H9 (cell line): ENCODE results near the gene KRTDAP. TPM values are rescaled to one million over a fixed set of nuclear protein-coding genes. Genes with fewer than 3 reads are reported as not detected.

Experiments
- DNase-seq: peaks from one replicate; pipeline ENCODE4 v3.0.0-alpha.2; 2017
- H2AFZ ChIP-seq: one replicate; pipeline ENCODE4 v1.6.1; 2013; ENCODE audit warnings: mild to moderate bottlenecking, low read length, control low read depth, moderate library complexity
- H2AK5ac ChIP-seq: 2 replicates; pipeline ENCODE4 v1.6.1; 2013; ENCODE audit warnings: low read length, control low read depth, mixed read lengths; ENCODE audit not compliant: insufficient read length
- H2BK120ac ChIP-seq: one replicate; pipeline ENCODE4 v1.6.1; 2013; ENCODE audit warnings: low read depth, mild to moderate bottlenecking, low read length, control low read depth, inconsistent platforms; ENCODE audit not compliant: poor library complexity, severe bottlenecking
- H2BK12ac ChIP-seq: 2 replicates; pipeline ENCODE4 v1.6.1; 2013; ENCODE audit warnings: low read length, control low read depth, mixed read lengths, low read depth; ENCODE audit not compliant: insufficient read length
- H2BK15ac ChIP-seq: 2 replicates; pipeline ENCODE4 v1.6.1; 2013; ENCODE audit warnings: low read depth, low read length, control low read depth
- H2BK20ac ChIP-seq: one replicate; pipeline ENCODE4 v1.6.1; 2013; ENCODE audit warnings: low read depth, mild to moderate bottlenecking, low read length, control low read depth, inconsistent platforms; ENCODE audit not compliant: poor library complexity, severe bottlenecking
- H2BK5ac ChIP-seq: 2 replicates; pipeline ENCODE4 v1.6.1; 2013; ENCODE audit warnings: low read length, control low read depth, mixed read lengths; ENCODE audit not compliant: insufficient read length
- H3K14ac ChIP-seq: 2 replicates; pipeline ENCODE4 v1.6.1; 2013; ENCODE audit warnings: low read length, control low read depth; ENCODE audit not compliant: insufficient read depth
- H3K18ac ChIP-seq: 2 replicates; pipeline ENCODE4 v1.6.1; 2013; ENCODE audit warnings: low read depth, mild to moderate bottlenecking, mixed read lengths, low read length, control low read depth; ENCODE audit not compliant: insufficient read length
- H3K23ac ChIP-seq: 2 replicates; pipeline ENCODE4 v1.6.1; 2013; ENCODE audit warnings: low read length, control low read depth, mixed read lengths, low read depth; ENCODE audit not compliant: insufficient read length
- H3K23me2 ChIP-seq: 2 replicates; pipeline ENCODE4 v1.6.1; 2013; ENCODE audit warnings: low read depth, mild to moderate bottlenecking, mixed read lengths, low read length, control low read depth; ENCODE audit not compliant: insufficient read length, poor library complexity, severe bottlenecking
- H3K27ac ChIP-seq: 2 replicates; pipeline ENCODE4 v1.5.1; 2013; ENCODE audit warnings: low read length, control low read depth, mixed read lengths, low read depth; ENCODE audit not compliant: insufficient read length
- H3K27me3 ChIP-seq: 2 replicates; pipeline ENCODE4 v1.6.1; 2013; ENCODE audit warnings: low read length, control low read depth, inconsistent platforms; ENCODE audit not compliant: insufficient read depth
- H3K4ac ChIP-seq: 2 replicates; pipeline ENCODE4 v1.6.1; 2013; ENCODE audit warnings: low read depth, mild to moderate bottlenecking, control low read depth, inconsistent platforms, low read length, moderate library complexity
- H3K4me1 ChIP-seq: 2 replicates; pipeline ENCODE4 v1.6.1; 2013; ENCODE audit warnings: low read length, control low read depth, inconsistent platforms; ENCODE audit not compliant: insufficient read depth
- H3K4me2 ChIP-seq: 2 replicates; pipeline ENCODE4 v1.6.1; 2013; ENCODE audit warnings: low read length, control low read depth, mixed read lengths; ENCODE audit not compliant: insufficient read length, insufficient read depth
- H3K56ac ChIP-seq: 2 replicates; pipeline ENCODE4 v1.6.1; 2013; ENCODE audit warnings: low read depth, mild to moderate bottlenecking, mixed read lengths, low read length, control low read depth; ENCODE audit not compliant: insufficient read length
- H3K79me1 ChIP-seq: 2 replicates; pipeline ENCODE4 v1.6.1; 2013; ENCODE audit warnings: low read depth, mild to moderate bottlenecking, moderate library complexity, low read length, control low read depth, inconsistent platforms; ENCODE audit not compliant: insufficient read depth, poor library complexity, severe bottlenecking
- H3K79me2 ChIP-seq: 2 replicates; pipeline ENCODE4 v1.6.1; 2013; ENCODE audit warnings: low read length, control low read depth, inconsistent platforms; ENCODE audit not compliant: insufficient read depth
- H3K9ac ChIP-seq: 2 replicates; pipeline ENCODE4 v1.6.1; 2013; ENCODE audit warnings: low read length, control low read depth, mixed read lengths; ENCODE audit not compliant: insufficient read length; ENCODE audit errors: extremely low read depth
- H3K9me3 ChIP-seq: one replicate; pipeline ENCODE4 v1.6.1; 2013; ENCODE audit warnings: low read depth, low read length, inconsistent platforms; ENCODE audit not compliant: control insufficient read depth
- H3T11ph ChIP-seq: one replicate; pipeline ENCODE4 v1.6.1; 2013; ENCODE audit warnings: mild to moderate bottlenecking, low read length, control low read depth, inconsistent platforms
- H4K20me1 ChIP-seq: one replicate; pipeline ENCODE4 v1.6.1; 2013; ENCODE audit not compliant: control insufficient read depth, insufficient read length, insufficient read depth
- H4K5ac ChIP-seq: 2 replicates; pipeline ENCODE4 v1.6.1; 2013; ENCODE audit warnings: low read depth, mild to moderate bottlenecking, mixed read lengths, low read length, control low read depth; ENCODE audit not compliant: insufficient read length
- H4K8ac ChIP-seq: replicated peaks from 2 replicates; pipeline ENCODE4 v1.6.1; 2013; ENCODE audit warnings: low read length, control low read depth, mixed read lengths, low read depth; ENCODE audit not compliant: insufficient read length
- H4K91ac ChIP-seq: 2 replicates; pipeline ENCODE4 v1.6.1; 2013; ENCODE audit warnings: low read depth, mild to moderate bottlenecking, moderate library complexity, mixed read lengths, low read length, control low read depth; ENCODE audit not compliant: insufficient read length
- H3K27ac Mint-ChIP-seq, 3 experiments: 2 replicates in 2 of 3; 3 replicates in 1 of 3; pipeline ENCODE4 v1.8.0; 2020 to 2021; ENCODE audit warnings: mixed read lengths in 3 of 3, mild to moderate bottlenecking in 1 of 3, moderate library complexity in 1 of 3
- H3K27me3 Mint-ChIP-seq: 2 replicates; pipeline ENCODE4 v1.8.0; 2021; ENCODE audit warnings: low read depth, mild to moderate bottlenecking, moderate library complexity, mixed read lengths
- H3K36me3 Mint-ChIP-seq, 3 experiments: 2 replicates in 2 of 3; 3 replicates in 1 of 3; pipeline ENCODE4 v1.8.0; 2020 to 2021; ENCODE audit warnings: low read depth in 3 of 3, mixed read lengths in 3 of 3; ENCODE audit not compliant: insufficient read depth in 1 of 3
- H3K4me1 Mint-ChIP-seq, 2 experiments: 2 replicates each; pipeline ENCODE4 v1.8.0; 2020; ENCODE audit warnings: mixed read lengths in 2 of 2
- H3K4me3 Mint-ChIP-seq, 2 experiments: 2 replicates in 1 of 2; 3 replicates in 1 of 2; pipeline ENCODE4 v1.8.0; 2020 to 2021; ENCODE audit warnings: mild to moderate bottlenecking in 2 of 2, mixed read lengths in 2 of 2, moderate library complexity in 1 of 2
- H3K9me3 Mint-ChIP-seq, 2 experiments: 2 replicates in 1 of 2; 3 replicates in 1 of 2; pipeline ENCODE4 v1.8.0; 2020; ENCODE audit warnings: mild to moderate bottlenecking in 2 of 2, mixed read lengths in 2 of 2, moderate library complexity in 1 of 2
- CTCF ChIP-seq: fragments of 200-600 bp; sonication (generic); conservative IDR thresholded peaks from 3 replicates; pipeline ENCODE4 v1.8.0; 2021; ENCODE audit warnings: antibody characterized with exemption, mild to moderate bottlenecking
- whole genome bisulfite sequencing: extraction: QIAGEN DNeasy Blood & Tissue Kit; methylation state at CpG from one replicate; pipeline ENCODE4 v1.1.7; 2013; ENCODE audit warnings: missing lambda C conversion rate, low lambda C conversion rate, mixed read lengths; ENCODE audit not compliant: insufficient read length; ENCODE audit errors: extremely low coverage; 5-methylcytosine and 5-hydroxymethylcytosine counted together
- total RNA-seq: library from RNA; stranded (reverse); gene quantifications from 2 replicates; pipeline ENCODE4 v1.2.1, GENCODE V29; 2021

The KRTDAP gene
- total RNA-seq, 1 experiment from 2014 or later, result 0.87 TPM

DNA sequence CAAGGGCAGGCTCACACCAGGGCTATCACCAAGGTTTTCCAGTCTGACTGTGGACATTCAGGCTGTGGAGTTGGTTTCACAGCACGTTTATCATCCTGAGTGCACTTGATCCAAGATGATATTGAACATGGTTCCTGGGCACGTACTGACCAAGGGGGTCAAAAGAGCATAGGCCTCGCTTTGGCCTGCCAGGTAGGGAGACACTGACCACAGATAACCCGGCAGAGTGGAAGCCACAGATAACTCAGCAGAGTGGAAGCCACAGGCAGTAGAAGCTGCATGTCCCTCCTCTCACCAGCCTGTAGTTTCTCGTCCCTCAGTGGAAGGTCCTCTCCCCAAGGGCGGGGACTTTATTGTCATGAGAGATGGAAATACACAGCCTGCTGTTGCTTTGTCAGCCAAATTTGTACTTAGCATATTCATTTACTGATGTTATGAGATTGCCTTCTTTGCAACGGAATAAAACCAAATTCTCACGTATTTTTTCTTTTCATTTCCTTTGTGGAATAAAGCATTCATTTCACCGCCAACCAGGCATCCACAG is 8.8 kb upstream of the KRTDAP start:
- Histone ChIP-seq H2BK120ac (no peak overlapping the region), H4K8ac (no peak overlapping the region), H3K9ac (no peak overlapping the region), H3K23me2 (no peaks in the 10 kb centered on the region), H3K56ac (no peak overlapping the region), H3K9me3 (no peaks in the 10 kb centered on the region), H3T11ph (no peak overlapping the region), H3K27me3 (no peaks in the 10 kb centered on the region), H3K79me1 (no peaks in the 10 kb centered on the region), H2BK15ac (no peak overlapping the region), H3K14ac (no peak overlapping the region), H3K27ac (no peak overlapping the region), H2BK5ac (no peak overlapping the region), H2AFZ (no peak overlapping the region), H2BK12ac (no peak overlapping the region), H2AK5ac (no peak overlapping the region), H2BK20ac (no peak overlapping the region), H3K4ac (no peak overlapping the region), H3K4me1 (no peaks in the 10 kb centered on the region), H4K20me1 (no peaks in the 10 kb centered on the region), H3K79me2 (no peaks in the 10 kb centered on the region), H4K91ac (no peak overlapping the region), H3K18ac (no peak overlapping the region), H3K4me2 (no peak overlapping the region), H3K23ac (no peak overlapping the region), H4K5ac (no peak overlapping the region)
- Mint-ChIP-seq H3K36me3 (peaks cover 41 to 74% (median 70%) of the 10 kb centered on the region in 3 experiments; a peak in 6 of 7 replicates), H3K4me1 (peaks cover 16 to 22% of the 10 kb centered on the region in 2 experiments), H3K9me3 (no peaks in the 10 kb centered on the region), H3K27me3 (no peaks in the 10 kb centered on the region), H3K27ac (peak overlapping the region; percentile 52 to 83 (median 66); a peak in 5 of 7 replicates), H3K4me3 (0 out of 5 replicates have a peak overlapping the region, but pooled peaks of 1 of the 2 experiments have one; percentile 7)
- DNase-seq, result no peak
- no CpG with 5 or more reads among the region's 9 CpGs for WGBS
- TF ChIP-seq CTCF, result no peak
